H9 (cell line): ENCODE measurements around the gene DCPS. TPM values are rescaled to one million over a fixed set of nuclear protein-coding genes. Genes with fewer than 3 reads are reported as not detected.

Source experiments
- DNase-seq: peaks from one replicate; pipeline ENCODE4 v3.0.0-alpha.2; 2017
- H2AFZ ChIP-seq: one replicate; pipeline ENCODE4 v1.6.1; 2013; ENCODE audit warnings: mild to moderate bottlenecking, low read length, control low read depth, moderate library complexity
- H2AK5ac ChIP-seq: 2 replicates; pipeline ENCODE4 v1.6.1; 2013; ENCODE audit warnings: low read length, control low read depth, mixed read lengths; ENCODE audit not compliant: insufficient read length
- H2BK120ac ChIP-seq: one replicate; pipeline ENCODE4 v1.6.1; 2013; ENCODE audit warnings: low read depth, mild to moderate bottlenecking, low read length, control low read depth, inconsistent platforms; ENCODE audit not compliant: poor library complexity, severe bottlenecking
- H2BK12ac ChIP-seq: 2 replicates; pipeline ENCODE4 v1.6.1; 2013; ENCODE audit warnings: low read length, control low read depth, mixed read lengths, low read depth; ENCODE audit not compliant: insufficient read length
- H2BK15ac ChIP-seq: 2 replicates; pipeline ENCODE4 v1.6.1; 2013; ENCODE audit warnings: low read depth, low read length, control low read depth
- H2BK20ac ChIP-seq: one replicate; pipeline ENCODE4 v1.6.1; 2013; ENCODE audit warnings: low read depth, mild to moderate bottlenecking, low read length, control low read depth, inconsistent platforms; ENCODE audit not compliant: poor library complexity, severe bottlenecking
- H2BK5ac ChIP-seq: 2 replicates; pipeline ENCODE4 v1.6.1; 2013; ENCODE audit warnings: low read length, control low read depth, mixed read lengths; ENCODE audit not compliant: insufficient read length
- H3K14ac ChIP-seq: 2 replicates; pipeline ENCODE4 v1.6.1; 2013; ENCODE audit warnings: low read length, control low read depth; ENCODE audit not compliant: insufficient read depth
- H3K18ac ChIP-seq: 2 replicates; pipeline ENCODE4 v1.6.1; 2013; ENCODE audit warnings: low read depth, mild to moderate bottlenecking, mixed read lengths, low read length, control low read depth; ENCODE audit not compliant: insufficient read length
- H3K23ac ChIP-seq: 2 replicates; pipeline ENCODE4 v1.6.1; 2013; ENCODE audit warnings: low read length, control low read depth, mixed read lengths, low read depth; ENCODE audit not compliant: insufficient read length
- H3K23me2 ChIP-seq: 2 replicates; pipeline ENCODE4 v1.6.1; 2013; ENCODE audit warnings: low read depth, mild to moderate bottlenecking, mixed read lengths, low read length, control low read depth; ENCODE audit not compliant: insufficient read length, poor library complexity, severe bottlenecking
- H3K27ac ChIP-seq: 2 replicates; pipeline ENCODE4 v1.5.1; 2013; ENCODE audit warnings: low read length, control low read depth, mixed read lengths, low read depth; ENCODE audit not compliant: insufficient read length
- H3K27me3 ChIP-seq: 2 replicates; pipeline ENCODE4 v1.6.1; 2013; ENCODE audit warnings: low read length, control low read depth, inconsistent platforms; ENCODE audit not compliant: insufficient read depth
- H3K4ac ChIP-seq: 2 replicates; pipeline ENCODE4 v1.6.1; 2013; ENCODE audit warnings: low read depth, mild to moderate bottlenecking, control low read depth, inconsistent platforms, low read length, moderate library complexity
- H3K4me1 ChIP-seq: 2 replicates; pipeline ENCODE4 v1.6.1; 2013; ENCODE audit warnings: low read length, control low read depth, inconsistent platforms; ENCODE audit not compliant: insufficient read depth
- H3K4me2 ChIP-seq: 2 replicates; pipeline ENCODE4 v1.6.1; 2013; ENCODE audit warnings: low read length, control low read depth, mixed read lengths; ENCODE audit not compliant: insufficient read length, insufficient read depth
- H3K56ac ChIP-seq: 2 replicates; pipeline ENCODE4 v1.6.1; 2013; ENCODE audit warnings: low read depth, mild to moderate bottlenecking, mixed read lengths, low read length, control low read depth; ENCODE audit not compliant: insufficient read length
- H3K79me1 ChIP-seq: 2 replicates; pipeline ENCODE4 v1.6.1; 2013; ENCODE audit warnings: low read depth, mild to moderate bottlenecking, moderate library complexity, low read length, control low read depth, inconsistent platforms; ENCODE audit not compliant: insufficient read depth, poor library complexity, severe bottlenecking
- H3K79me2 ChIP-seq: 2 replicates; pipeline ENCODE4 v1.6.1; 2013; ENCODE audit warnings: low read length, control low read depth, inconsistent platforms; ENCODE audit not compliant: insufficient read depth
- H3K9ac ChIP-seq: 2 replicates; pipeline ENCODE4 v1.6.1; 2013; ENCODE audit warnings: low read length, control low read depth, mixed read lengths; ENCODE audit not compliant: insufficient read length; ENCODE audit errors: extremely low read depth
- H3K9me3 ChIP-seq: one replicate; pipeline ENCODE4 v1.6.1; 2013; ENCODE audit warnings: low read depth, low read length, inconsistent platforms; ENCODE audit not compliant: control insufficient read depth
- H3T11ph ChIP-seq: one replicate; pipeline ENCODE4 v1.6.1; 2013; ENCODE audit warnings: mild to moderate bottlenecking, low read length, control low read depth, inconsistent platforms
- H4K20me1 ChIP-seq: one replicate; pipeline ENCODE4 v1.6.1; 2013; ENCODE audit not compliant: control insufficient read depth, insufficient read length, insufficient read depth
- H4K5ac ChIP-seq: 2 replicates; pipeline ENCODE4 v1.6.1; 2013; ENCODE audit warnings: low read depth, mild to moderate bottlenecking, mixed read lengths, low read length, control low read depth; ENCODE audit not compliant: insufficient read length
- H4K8ac ChIP-seq: replicated peaks from 2 replicates; pipeline ENCODE4 v1.6.1; 2013; ENCODE audit warnings: low read length, control low read depth, mixed read lengths, low read depth; ENCODE audit not compliant: insufficient read length
- H4K91ac ChIP-seq: 2 replicates; pipeline ENCODE4 v1.6.1; 2013; ENCODE audit warnings: low read depth, mild to moderate bottlenecking, moderate library complexity, mixed read lengths, low read length, control low read depth; ENCODE audit not compliant: insufficient read length
- H3K27ac Mint-ChIP-seq, 3 experiments: 2 replicates in 2 of 3; 3 replicates in 1 of 3; pipeline ENCODE4 v1.8.0; 2020 to 2021; ENCODE audit warnings: mixed read lengths in 3 of 3, mild to moderate bottlenecking in 1 of 3, moderate library complexity in 1 of 3
- H3K27me3 Mint-ChIP-seq: 2 replicates; pipeline ENCODE4 v1.8.0; 2021; ENCODE audit warnings: low read depth, mild to moderate bottlenecking, moderate library complexity, mixed read lengths
- H3K36me3 Mint-ChIP-seq, 3 experiments: 2 replicates in 2 of 3; 3 replicates in 1 of 3; pipeline ENCODE4 v1.8.0; 2020 to 2021; ENCODE audit warnings: low read depth in 3 of 3, mixed read lengths in 3 of 3; ENCODE audit not compliant: insufficient read depth in 1 of 3
- H3K4me1 Mint-ChIP-seq, 2 experiments: 2 replicates each; pipeline ENCODE4 v1.8.0; 2020; ENCODE audit warnings: mixed read lengths in 2 of 2
- H3K4me3 Mint-ChIP-seq, 2 experiments: 2 replicates in 1 of 2; 3 replicates in 1 of 2; pipeline ENCODE4 v1.8.0; 2020 to 2021; ENCODE audit warnings: mild to moderate bottlenecking in 2 of 2, mixed read lengths in 2 of 2, moderate library complexity in 1 of 2
- H3K9me3 Mint-ChIP-seq, 2 experiments: 2 replicates in 1 of 2; 3 replicates in 1 of 2; pipeline ENCODE4 v1.8.0; 2020; ENCODE audit warnings: mild to moderate bottlenecking in 2 of 2, mixed read lengths in 2 of 2, moderate library complexity in 1 of 2
- WGBS: extraction: QIAGEN DNeasy Blood & Tissue Kit; methylation state at CpG from one replicate; pipeline ENCODE4 v1.1.7; 2013; ENCODE audit warnings: missing lambda C conversion rate, low lambda C conversion rate, mixed read lengths; ENCODE audit not compliant: insufficient read length; ENCODE audit errors: extremely low coverage; 5-methylcytosine and 5-hydroxymethylcytosine counted together
- total RNA-seq: library from RNA; stranded (reverse); gene quantifications from 2 replicates; pipeline ENCODE4 v1.2.1, GENCODE V29; 2021
- TF ChIP-seq, protein P1 (sequence below): fragments of 200-600 bp; sonication (generic); conservative IDR thresholded peaks from 3 replicates; pipeline ENCODE4 v1.8.0; 2021; ENCODE audit warnings: antibody characterized with exemption, mild to moderate bottlenecking

The DCPS gene
- total RNA-seq, 1 experiment from 2014 or later = 27.7 TPM

DNA sequence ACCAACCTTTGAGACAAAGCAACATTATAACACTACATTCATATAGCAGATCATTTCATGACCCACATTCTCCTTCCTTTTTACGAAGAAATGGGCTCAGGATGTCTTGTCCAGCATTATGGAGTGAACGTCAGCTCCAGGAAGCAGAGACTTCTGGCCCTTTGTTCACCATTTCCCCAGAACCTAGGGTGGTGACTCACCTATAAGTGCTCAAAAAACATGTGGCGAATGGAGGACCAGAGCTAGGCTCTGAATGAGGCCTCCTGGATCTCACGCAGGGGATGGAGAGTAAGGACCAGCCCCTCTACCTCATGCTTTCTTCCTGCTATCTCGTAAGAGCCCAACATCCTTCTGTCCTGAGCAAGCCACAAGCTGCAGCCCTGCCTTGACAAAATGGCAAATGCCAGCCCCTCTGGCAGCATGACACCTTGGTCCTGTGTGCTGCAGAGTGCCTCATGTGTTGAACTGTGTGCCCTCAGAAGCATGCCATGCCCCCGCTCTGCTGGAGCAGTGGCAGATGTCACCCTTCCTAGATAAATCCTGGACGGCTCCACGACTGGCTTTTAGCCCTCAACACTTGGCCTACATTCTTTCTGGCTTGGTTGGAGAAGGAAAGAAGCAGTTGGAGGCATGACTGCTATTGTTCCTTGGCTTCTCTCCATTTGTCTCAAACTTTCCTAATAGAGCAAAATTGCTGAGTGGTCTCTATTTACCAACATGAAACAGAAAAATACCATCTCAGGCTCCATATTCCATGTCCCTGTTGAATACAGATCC lies 45.1 kb downstream of the DCPS start:
- no peak for DNase-seq
- H4K20me1 ChIP-seq = no peaks in the 10 kb centered on the region
- TF ChIP-seq, protein P1, sequence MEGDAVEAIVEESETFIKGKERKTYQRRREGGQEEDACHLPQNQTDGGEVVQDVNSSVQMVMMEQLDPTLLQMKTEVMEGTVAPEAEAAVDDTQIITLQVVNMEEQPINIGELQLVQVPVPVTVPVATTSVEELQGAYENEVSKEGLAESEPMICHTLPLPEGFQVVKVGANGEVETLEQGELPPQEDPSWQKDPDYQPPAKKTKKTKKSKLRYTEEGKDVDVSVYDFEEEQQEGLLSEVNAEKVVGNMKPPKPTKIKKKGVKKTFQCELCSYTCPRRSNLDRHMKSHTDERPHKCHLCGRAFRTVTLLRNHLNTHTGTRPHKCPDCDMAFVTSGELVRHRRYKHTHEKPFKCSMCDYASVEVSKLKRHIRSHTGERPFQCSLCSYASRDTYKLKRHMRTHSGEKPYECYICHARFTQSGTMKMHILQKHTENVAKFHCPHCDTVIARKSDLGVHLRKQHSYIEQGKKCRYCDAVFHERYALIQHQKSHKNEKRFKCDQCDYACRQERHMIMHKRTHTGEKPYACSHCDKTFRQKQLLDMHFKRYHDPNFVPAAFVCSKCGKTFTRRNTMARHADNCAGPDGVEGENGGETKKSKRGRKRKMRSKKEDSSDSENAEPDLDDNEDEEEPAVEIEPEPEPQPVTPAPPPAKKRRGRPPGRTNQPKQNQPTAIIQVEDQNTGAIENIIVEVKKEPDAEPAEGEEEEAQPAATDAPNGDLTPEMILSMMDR = no peak
- no peaks in the 10 kb centered on the region for H3K23me2 ChIP-seq
- no peak overlapping the region for H4K8ac ChIP-seq
- no peaks in the 10 kb centered on the region for H3K9me3 ChIP-seq
- no peaks in the 10 kb centered on the region for H3K9me3 Mint-ChIP-seq
- H4K5ac ChIP-seq = no peak overlapping the region
- no peak overlapping the region for H3K56ac ChIP-seq
- no peak overlapping the region for H3K23ac ChIP-seq
- no peak overlapping the region for H3K4ac ChIP-seq
- WGBS = no CpG with 5 or more reads among the region's 8 CpGs
- H2BK12ac ChIP-seq = no peak overlapping the region
- no peak overlapping the region for H3K27ac ChIP-seq
- H3K27me3 ChIP-seq = no peaks in the 10 kb centered on the region
- H3T11ph ChIP-seq = no peak overlapping the region
- H2BK5ac ChIP-seq = no peak overlapping the region
- no peak overlapping the region for H2BK15ac ChIP-seq
- H3K14ac ChIP-seq = no peak overlapping the region
- no peaks in the 10 kb centered on the region for H3K79me1 ChIP-seq
- no peak overlapping the region for H3K9ac ChIP-seq
- H4K91ac ChIP-seq = no peak overlapping the region
- H2BK20ac ChIP-seq = no peak overlapping the region
- no peak overlapping the region for H3K4me3 Mint-ChIP-seq
- H3K79me2 ChIP-seq = peaks cover 2% of the 10 kb centered on the region; the same call in 1 of the 2 replicates
- H3K36me3 Mint-ChIP-seq = peaks cover 16 to 29% (median 28%) of the 10 kb centered on the region in 3 experiments
- no peak overlapping the region for H3K4me2 ChIP-seq
- H3K4me1 Mint-ChIP-seq = peaks cover 55 to 68% of the 10 kb centered on the region in 2 experiments
- no peak overlapping the region for H2AK5ac ChIP-seq
- H2BK120ac ChIP-seq = no peak overlapping the region
- H2AFZ ChIP-seq = no peak overlapping the region
- peak overlapping the region in 1 of 3 experiments; percentile 12; a peak in 2 of 7 replicates for H3K27ac Mint-ChIP-seq
- no peak overlapping the region for H3K18ac ChIP-seq
- peaks cover 20% of the 10 kb centered on the region for H3K4me1 ChIP-seq
- no peaks in the 10 kb centered on the region; the same call in 1 of the 2 replicates for H3K27me3 Mint-ChIP-seq
